Measurements from ENCODE around the gene FOXL1. TPM values are rescaled to one million over a fixed set of nuclear protein-coding genes. Genes with fewer than 3 reads are reported as not detected.
"Not testable (repeated sequence)": the region's sequence is repeated elsewhere in the genome, so short reads cannot be mapped to it uniquely, and the experiment has no call there.

The FOXL1 gene
- polyA plus RNA-seq, 1 donor (not counting 4 experiments of a cell fraction or from before 2014, with no cell fraction given), result 0.10 TPM

GRCh38 chr16:86587487-86587886 lies 9.1 kb downstream of the FOXL1 start:
- Histone ChIP-seq H3K9me1 (ENCODE audit: control insufficient read depth, extremely low read depth, insufficient read depth, low read length) (no peaks in the 10 kb centered on the region), H3K4me1 (ENCODE audit: control insufficient read depth, extremely low read depth, insufficient read depth, low read length) (no peaks in the 10 kb centered on the region), H3K9me3 (ENCODE audit: control insufficient read depth, low read depth, low read length) (no peaks in the 10 kb centered on the region), H3K36me3 (ENCODE audit: control insufficient read depth in 2 of 2, extremely low read depth in 1 of 2, insufficient read depth in 2 of 2, low read length in 2 of 2) (no peaks in the 10 kb centered on the region), H4K20me1 (ENCODE audit: control insufficient read depth, extremely low read depth, insufficient read depth, low read length) (no peaks in the 10 kb centered on the region), H3K27ac (ENCODE audit: control insufficient read depth, insufficient read depth, low read length) (no peak overlapping the region), H2AFZ (ENCODE audit: control insufficient read depth, low read length) (no peak overlapping the region), H3K27me3 (ENCODE audit: control insufficient read depth, extremely low read depth, insufficient read depth, low read length) (peaks cover 1% of the 10 kb centered on the region), H3K4me3 (ENCODE audit: control insufficient read depth in 2 of 3, extremely low read depth in 1 of 3, insufficient read depth in 2 of 3, low read depth in 1 of 3, low read length in 3 of 3) (no peak overlapping the region), H3K9ac (ENCODE audit: control insufficient read depth, extremely low read depth, insufficient read depth, low read length) (no peak overlapping the region), H3K79me2 (ENCODE audit: control insufficient read depth, insufficient read depth, low read length) (no peaks in the 10 kb centered on the region), H3K4me2 (ENCODE audit: control insufficient read depth, extremely low read depth, insufficient read depth, low read depth, low read length) (no peak overlapping the region)
- dilution Hi-C loops (cut with MboI; ENCODE audit: extremely low pct_ligation_motif_present, low sequenced_read_pairs), result no loop called here
- no peak for DNase-seq (ENCODE audit: low read depth, low spot score)
- no peak for TF ChIP-seq CTCF (optimal IDR thresholded peaks at IDR 0.05 in 1 of 3, IDR thresholded peaks at IDR 0.05 in 1 of 3, conservative IDR thresholded peaks at IDR 0.05 in 1 of 3; ENCODE audit: extremely low read depth in 1 of 3, insufficient read depth in 2 of 3, low read length in 3 of 3)
- no peak for FAIRE-seq

- H3K4me1 ChIP-seq (ENCODE audit: control insufficient read depth, extremely low read depth, insufficient read depth, low read length); H3K27me3 ChIP-seq (ENCODE audit: control insufficient read depth, extremely low read depth, insufficient read depth, low read length): not testable (repeated sequence)
Observed at GRCh38 chr16:86587955-86588354, 9.6 kb downstream of the FOXL1 start.

GRCh38 chr16:86590501-86591144 lies 12.3 kb downstream of the FOXL1 start:
- FAIRE-seq (no peak), DNase-seq (ENCODE audit: low read depth, low spot score) (no peak)
- Histone ChIP-seq H3K9ac (ENCODE audit: control insufficient read depth, extremely low read depth, insufficient read depth, low read length) (no peak overlapping the region), H2AFZ (ENCODE audit: control insufficient read depth, low read length) (no peak overlapping the region), H3K9me3 (ENCODE audit: control insufficient read depth, low read depth, low read length) (no peaks in the 10 kb centered on the region), H3K4me3 (ENCODE audit: control insufficient read depth in 2 of 3, extremely low read depth in 1 of 3, insufficient read depth in 2 of 3, low read depth in 1 of 3, low read length in 3 of 3) (no peak overlapping the region), H3K79me2 (ENCODE audit: control insufficient read depth, insufficient read depth, low read length) (no peaks in the 10 kb centered on the region), H3K36me3 (ENCODE audit: control insufficient read depth in 2 of 2, extremely low read depth in 1 of 2, insufficient read depth in 2 of 2, low read length in 2 of 2) (no peaks in the 10 kb centered on the region), H3K9me1 (ENCODE audit: control insufficient read depth, extremely low read depth, insufficient read depth, low read length) (no peaks in the 10 kb centered on the region), H3K27me3 (ENCODE audit: control insufficient read depth, extremely low read depth, insufficient read depth, low read length) (peaks cover 31% of the 10 kb centered on the region), H4K20me1 (ENCODE audit: control insufficient read depth, extremely low read depth, insufficient read depth, low read length) (no peaks in the 10 kb centered on the region), H3K4me1 (ENCODE audit: control insufficient read depth, extremely low read depth, insufficient read depth, low read length) (no peaks in the 10 kb centered on the region), H3K27ac (ENCODE audit: control insufficient read depth, insufficient read depth, low read length) (no peak overlapping the region), H3K4me2 (ENCODE audit: control insufficient read depth, extremely low read depth, insufficient read depth, low read depth, low read length) (no peak overlapping the region)
- TF ChIP-seq CTCF (optimal IDR thresholded peaks at IDR 0.05 in 1 of 3, IDR thresholded peaks at IDR 0.05 in 1 of 3, conservative IDR thresholded peaks at IDR 0.05 in 1 of 3; ENCODE audit: extremely low read depth in 1 of 3, insufficient read depth in 2 of 3, low read length in 3 of 3), result no peak
- no peak for TF ChIP-seq EZH2 (IDR thresholded peaks at IDR 0.05; ENCODE audit: low read length)
- dilution Hi-C loops (cut with MboI; ENCODE audit: extremely low pct_ligation_motif_present, low sequenced_read_pairs), result no loop called here

More at GRCh38 chr16:86587955-86588354, 9.6 kb downstream of the FOXL1 start:
- H3K9ac ChIP-seq (ENCODE audit: control insufficient read depth, extremely low read depth, insufficient read depth, low read length); H3K79me2 ChIP-seq (ENCODE audit: control insufficient read depth, insufficient read depth, low read length); H3K4me2 ChIP-seq (ENCODE audit: control insufficient read depth, extremely low read depth, insufficient read depth, low read depth, low read length); H3K4me3 ChIP-seq (ENCODE audit: control insufficient read depth in 2 of 3, extremely low read depth in 1 of 3, insufficient read depth in 2 of 3, low read depth in 1 of 3, low read length in 3 of 3); H3K9me3 ChIP-seq (ENCODE audit: control insufficient read depth, low read depth, low read length); H4K20me1 ChIP-seq (ENCODE audit: control insufficient read depth, extremely low read depth, insufficient read depth, low read length); DNase-seq (ENCODE audit: low read depth, low spot score); FAIRE-seq; H2AFZ ChIP-seq (ENCODE audit: control insufficient read depth, low read length); dilution Hi-C loops (cut with MboI; ENCODE audit: extremely low pct_ligation_motif_present, low sequenced_read_pairs); H3K27ac ChIP-seq (ENCODE audit: control insufficient read depth, insufficient read depth, low read length); H3K9me1 ChIP-seq (ENCODE audit: control insufficient read depth, extremely low read depth, insufficient read depth, low read length); H3K36me3 ChIP-seq (ENCODE audit: control insufficient read depth in 2 of 2, extremely low read depth in 1 of 2, insufficient read depth in 2 of 2, low read length in 2 of 2): not testable (repeated sequence)

Measured in keratinocyte (primary cell).